T1000 (cell line): ENCODE measurements around the gene PCDHB6.
A peak's percentile ranks its signal among the peaks of the same experiment; 100 is the strongest.
"Not testable (repeated sequence)": the region's sequence is repeated elsewhere in the genome, so short reads cannot be mapped to it uniquely, and the experiment has no call there.

Source experiments
- DNase-seq: peaks from one replicate; lab custom pipeline; 2025; ENCODE audit warnings: mixed read lengths; lab: John Stamatoyannopoulos, UW

Gene PCDHB6

DNA sequence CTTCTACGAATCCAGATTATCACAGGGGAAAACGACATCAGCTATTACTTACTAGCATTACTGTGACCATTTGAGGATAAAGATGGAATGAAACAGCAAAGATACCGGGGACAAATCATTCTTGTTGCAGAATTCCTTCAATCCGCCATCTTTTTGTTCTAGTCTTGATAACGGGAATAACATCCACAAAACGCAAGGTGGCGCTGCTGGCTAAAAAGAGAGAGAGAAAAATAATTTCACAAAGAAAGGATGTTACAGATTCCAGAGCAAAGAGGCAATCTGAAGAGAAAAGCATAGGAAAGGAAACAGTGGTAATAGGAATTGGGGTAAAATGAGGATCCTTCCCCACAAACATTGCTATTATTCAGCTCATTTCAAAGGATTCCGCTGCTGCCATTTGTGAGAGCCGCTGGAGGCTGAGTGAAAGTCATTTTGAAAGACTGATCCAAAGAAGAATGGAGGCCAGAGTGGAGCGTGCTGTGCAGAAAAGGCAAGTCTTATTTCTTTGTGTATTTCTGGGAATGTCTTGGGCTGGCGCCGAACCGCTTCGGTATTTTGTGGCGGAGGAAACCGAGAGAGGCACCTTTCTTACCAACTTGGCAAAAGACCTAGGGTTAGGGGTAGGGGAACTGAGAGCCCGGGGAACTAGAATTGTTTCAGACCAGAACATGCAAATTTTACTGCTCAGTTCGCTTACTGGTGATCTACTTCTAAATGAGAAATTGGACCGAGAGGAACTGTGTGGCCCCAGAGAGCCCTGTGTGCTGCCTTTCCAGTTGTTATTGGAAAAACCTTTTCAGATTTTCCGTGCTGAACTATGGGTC is 22.7 kb downstream of the PCDHB6 start, which contains the start of gene PCDHB7:
Gene PCDHB7 (plus strand): TSS at position 264 of the 824 bp plus-strand sequence. CDS start 192 bp downstream, at position 456.
- DNase-seq = peak; percentile 16

DNA sequence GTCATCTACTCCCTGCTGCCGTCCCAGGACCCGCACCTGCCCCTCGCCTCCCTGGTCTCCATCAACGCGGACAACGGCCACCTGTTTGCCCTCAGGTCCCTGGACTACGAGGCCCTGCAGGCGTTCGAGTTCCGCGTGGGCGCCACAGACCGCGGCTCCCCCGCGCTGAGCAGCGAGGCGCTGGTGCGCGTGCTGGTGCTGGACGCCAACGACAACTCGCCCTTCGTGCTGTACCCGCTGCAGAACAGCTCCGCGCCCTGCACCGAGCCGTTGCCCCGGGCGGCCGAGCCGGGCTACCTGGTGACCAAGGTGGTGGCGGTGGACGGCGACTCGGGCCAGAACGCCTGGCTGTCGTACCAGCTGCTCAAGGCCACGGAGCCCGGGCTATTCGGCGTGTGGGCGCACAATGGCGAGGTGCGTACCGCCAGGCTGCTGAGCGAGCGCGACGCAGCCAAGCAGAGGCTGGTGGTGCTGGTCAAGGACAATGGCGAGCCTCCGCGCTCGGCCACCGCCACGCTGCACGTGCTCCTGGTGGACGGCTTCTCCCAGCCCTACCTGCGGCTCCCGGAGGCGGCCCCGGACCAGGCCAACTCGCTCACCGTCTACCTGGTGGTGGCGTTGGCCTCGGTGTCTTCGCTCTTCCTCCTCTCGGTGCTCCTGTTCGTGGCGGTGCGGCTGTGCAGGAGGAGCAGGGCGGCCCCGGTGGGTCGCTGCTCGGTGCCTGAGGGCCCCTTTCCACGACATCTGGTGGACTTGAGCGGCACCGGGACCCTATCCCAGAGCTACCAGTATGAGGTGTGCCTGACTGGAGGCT is 24.6 kb downstream of the PCDHB6 start:
- DNase-seq = not testable (repeated sequence)

DNA sequence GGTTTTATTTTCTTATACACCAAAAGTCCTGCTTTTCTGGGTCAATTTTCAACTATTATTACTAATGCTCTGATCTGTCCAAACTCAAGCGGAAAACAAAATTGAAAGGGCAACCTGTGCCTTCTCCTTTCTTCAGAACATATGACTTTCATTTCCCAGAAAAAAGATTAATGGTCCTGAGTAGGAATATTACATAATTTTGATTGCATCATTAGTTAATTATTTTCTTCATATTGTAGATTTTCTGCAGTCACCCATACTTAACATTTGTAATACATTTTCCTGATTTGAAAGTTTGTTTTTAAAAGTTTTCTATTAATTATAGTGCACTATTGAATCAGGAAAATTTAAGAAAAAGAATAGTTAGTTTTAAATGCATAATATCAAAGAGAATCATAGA is 26.1 kb downstream of the PCDHB6 start:
- no peak for DNase-seq

DNA sequence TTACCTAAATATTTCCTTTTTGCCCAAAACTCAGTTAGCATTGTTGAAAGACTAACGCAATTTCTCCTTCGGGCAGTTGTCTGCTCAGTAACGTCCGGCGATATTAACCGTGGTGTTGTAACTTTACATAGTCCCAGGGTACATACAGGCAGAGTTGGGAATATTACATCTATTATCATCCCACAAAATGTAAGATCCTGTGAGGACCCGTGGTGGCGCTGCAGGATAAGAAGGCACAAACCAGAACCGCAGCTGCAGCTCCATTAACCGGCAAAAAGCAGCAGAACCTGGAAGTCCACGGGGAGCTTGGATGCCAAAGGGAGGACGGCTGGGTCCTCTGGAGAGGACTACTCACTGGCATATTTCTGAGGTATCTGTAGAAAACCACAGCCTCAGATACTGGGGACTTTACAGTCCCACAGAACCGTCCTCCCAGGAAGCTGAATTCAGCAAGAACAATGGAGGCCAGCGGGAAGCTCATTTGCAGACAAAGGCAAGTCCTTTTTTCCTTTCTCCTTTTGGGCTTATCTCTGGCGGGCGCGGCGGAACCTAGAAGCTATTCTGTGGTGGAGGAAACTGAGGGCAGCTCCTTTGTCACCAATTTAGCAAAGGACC is 27.8 kb downstream of the PCDHB6 start, which contains the start of gene PCDHB8:
Gene PCDHB8 (plus strand): TSS at position 214 of the 615 bp plus-strand sequence. CDS start 245 bp downstream, at position 459.
- not testable (repeated sequence) for DNase-seq

DNA sequence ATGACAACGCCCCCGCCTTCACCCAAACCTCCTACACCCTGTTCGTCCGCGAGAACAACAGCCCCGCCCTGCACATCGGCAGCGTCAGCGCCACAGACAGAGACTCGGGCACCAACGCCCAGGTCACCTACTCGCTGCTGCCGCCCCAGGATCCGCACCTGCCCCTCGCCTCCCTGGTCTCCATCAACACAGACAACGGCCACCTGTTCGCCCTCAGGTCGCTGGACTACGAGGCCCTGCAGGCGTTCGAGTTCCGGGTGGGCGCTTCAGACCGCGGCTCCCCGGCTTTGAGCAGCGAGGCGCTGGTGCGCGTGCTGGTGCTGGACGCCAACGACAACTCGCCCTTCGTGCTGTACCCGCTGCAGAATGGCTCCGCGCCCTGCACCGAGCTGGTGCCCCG is 29.5 kb downstream of the PCDHB6 start:
- DNase-seq = not testable (repeated sequence)

DNA sequence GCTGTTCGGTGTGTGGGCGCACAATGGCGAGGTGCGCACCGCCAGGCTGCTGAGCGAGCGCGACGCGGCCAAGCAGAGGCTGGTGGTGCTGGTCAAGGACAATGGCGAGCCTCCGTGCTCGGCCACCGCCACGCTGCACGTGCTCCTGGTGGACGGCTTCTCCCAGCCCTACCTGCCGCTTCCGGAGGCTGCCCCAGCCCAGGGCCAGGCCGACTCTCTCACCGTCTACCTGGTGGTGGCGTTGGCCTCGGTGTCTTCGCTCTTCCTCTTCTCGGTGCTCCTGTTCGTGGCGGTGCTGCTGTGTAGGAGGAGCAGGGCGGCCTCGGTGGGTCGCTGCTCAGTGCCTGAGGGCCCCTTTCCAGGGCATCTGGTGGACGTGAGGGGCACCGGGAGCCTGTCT is 30.0 kb downstream of the PCDHB6 start:
- not testable (repeated sequence) for DNase-seq

DNA sequence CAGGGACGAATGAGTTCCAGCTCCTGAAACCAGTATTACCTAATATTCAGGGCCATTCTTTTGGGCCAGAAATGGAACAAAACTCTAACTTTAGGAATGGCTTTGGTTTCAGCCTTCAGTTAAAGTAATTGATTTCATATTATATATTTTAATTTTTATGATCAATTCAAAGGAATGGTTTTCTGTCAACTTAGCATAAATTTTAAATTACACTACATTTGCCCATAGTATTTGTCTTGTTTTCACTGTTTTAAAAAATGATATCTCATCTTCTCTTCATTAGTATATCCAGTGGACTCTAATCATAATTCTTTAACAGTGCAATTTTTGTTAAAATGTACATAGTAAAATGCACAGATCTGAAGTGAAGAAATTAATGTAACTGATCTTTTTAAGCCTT is 30.5 kb downstream of the PCDHB6 start:
- no peak for DNase-seq

DNA sequence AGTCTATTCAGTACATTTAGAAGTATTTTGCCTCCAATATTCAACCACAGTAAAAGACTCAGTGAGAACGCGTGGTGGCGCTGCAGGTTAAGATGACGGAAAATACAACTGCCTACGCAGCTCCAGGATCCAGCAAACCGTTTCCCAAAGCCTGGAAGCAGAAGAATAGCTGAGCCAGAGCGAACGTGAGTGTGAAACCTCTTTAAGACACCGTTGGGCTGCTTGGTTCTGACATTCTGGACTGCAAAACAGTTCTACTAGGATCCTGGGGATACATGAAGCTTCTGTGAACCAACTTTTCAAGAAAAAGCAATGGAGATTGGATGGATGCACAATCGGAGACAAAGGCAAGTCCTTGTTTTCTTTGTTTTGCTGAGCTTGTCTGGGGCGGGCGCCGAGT is 32.4 kb downstream of the PCDHB6 start, which contains the start of gene PCDHB16:
Gene PCDHB16 (plus strand): TSS at position 140 of the 400 bp plus-strand sequence. CDS start 173 bp downstream, at position 313.
- peak; percentile 70 for DNase-seq

DNA sequence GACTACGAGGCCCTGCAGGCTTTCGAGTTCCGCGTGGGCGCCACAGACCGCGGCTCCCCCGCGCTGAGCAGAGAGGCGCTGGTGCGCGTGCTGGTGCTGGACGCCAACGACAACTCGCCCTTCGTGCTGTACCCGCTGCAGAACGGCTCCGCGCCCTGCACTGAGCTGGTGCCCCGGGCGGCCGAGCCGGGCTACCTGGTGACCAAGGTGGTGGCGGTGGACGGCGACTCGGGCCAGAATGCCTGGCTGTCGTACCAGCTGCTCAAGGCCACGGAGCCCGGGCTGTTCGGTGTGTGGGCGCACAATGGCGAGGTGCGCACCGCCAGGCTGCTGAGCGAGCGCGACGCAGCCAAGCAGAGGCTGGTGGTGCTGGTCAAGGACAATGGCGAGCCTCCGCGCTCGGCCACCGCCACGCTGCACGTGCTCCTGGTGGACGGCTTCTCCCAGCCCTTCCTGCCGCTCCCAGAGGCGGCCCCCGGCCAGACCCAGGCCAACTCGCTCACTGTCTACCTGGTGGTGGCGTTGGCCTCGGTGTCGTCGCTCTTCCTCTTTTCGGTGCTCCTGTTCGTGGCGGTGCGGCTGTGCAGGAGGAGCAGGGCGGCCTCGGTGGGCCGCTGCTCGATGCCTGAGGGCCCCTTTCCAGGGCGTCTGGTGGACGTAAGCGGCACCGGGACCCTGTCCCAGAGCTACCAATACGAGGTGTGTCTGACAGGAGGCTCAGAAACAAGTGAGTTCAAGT is 34.4 kb downstream of the PCDHB6 start:
- not testable (repeated sequence) for DNase-seq

DNA sequence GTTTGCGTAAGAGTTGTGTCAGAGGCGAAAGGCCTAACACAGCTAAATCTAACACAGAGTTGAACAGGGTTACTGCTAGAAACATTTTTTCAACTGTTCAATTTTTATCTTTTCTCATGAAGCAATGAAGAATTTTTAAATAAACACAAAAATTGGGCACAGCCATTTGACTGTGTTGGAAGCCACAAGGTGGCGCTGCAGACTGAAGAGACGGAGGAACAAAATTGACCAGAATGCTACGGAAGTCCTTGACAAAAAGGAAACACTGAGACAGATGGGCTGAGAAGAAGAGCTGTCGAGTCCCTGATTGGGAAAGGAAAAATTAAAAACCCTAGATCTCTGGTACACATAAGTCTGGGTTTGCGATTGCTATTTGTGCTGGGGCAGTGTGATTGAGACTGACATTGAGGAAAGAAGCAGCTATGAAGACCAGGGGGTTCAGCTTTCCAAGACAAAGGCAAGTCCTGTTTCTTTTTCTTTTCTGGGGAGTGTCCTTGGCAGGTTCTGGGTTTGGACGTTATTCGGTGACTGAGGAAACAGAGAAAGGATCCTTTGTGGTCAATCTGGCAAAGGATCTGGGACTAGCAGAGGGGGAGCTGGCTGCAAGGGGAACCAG is 37.1 kb downstream of the PCDHB6 start, which contains the start of gene PCDHB9:
Gene PCDHB9 (plus strand): TSS at position 265 of the 616 bp plus-strand sequence. CDS start 158 bp downstream, at position 423.
- no peak for DNase-seq

DNA sequence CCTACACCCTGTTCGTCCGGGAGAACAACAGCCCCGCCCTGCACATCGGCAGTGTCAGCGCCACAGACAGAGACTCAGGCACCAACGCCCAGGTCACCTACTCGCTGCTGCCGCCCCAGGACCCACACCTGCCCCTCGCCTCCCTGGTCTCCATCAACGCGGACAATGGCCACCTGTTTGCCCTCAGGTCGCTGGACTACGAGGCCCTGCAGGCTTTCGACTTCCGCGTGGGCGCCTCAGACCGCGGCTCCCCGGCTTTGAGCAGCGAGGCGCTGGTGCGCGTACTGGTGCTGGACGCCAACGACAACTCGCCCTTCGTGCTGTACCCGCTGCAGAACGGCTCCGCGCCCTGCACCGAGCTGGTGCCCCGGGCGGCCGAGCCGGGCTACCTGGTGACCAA is 38.8 kb downstream of the PCDHB6 start:
- DNase-seq = not testable (repeated sequence)

DNA sequence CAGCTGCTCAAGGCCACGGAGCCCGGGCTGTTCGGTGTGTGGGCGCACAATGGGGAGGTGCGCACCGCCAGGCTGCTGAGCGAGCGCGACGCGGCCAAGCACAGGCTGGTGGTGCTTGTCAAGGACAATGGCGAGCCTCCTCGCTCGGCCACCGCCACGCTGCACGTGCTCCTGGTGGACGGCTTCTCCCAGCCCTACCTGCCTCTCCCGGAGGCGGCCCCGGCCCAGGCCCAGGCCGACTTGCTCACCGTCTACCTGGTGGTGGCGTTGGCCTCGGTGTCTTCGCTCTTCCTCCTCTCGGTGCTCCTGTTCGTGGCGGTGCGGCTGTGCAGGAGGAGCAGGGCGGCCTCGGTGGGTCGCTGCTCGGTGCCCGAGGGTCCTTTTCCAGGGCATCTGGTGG is 39.3 kb downstream of the PCDHB6 start:
- not testable (repeated sequence) for DNase-seq

DNA sequence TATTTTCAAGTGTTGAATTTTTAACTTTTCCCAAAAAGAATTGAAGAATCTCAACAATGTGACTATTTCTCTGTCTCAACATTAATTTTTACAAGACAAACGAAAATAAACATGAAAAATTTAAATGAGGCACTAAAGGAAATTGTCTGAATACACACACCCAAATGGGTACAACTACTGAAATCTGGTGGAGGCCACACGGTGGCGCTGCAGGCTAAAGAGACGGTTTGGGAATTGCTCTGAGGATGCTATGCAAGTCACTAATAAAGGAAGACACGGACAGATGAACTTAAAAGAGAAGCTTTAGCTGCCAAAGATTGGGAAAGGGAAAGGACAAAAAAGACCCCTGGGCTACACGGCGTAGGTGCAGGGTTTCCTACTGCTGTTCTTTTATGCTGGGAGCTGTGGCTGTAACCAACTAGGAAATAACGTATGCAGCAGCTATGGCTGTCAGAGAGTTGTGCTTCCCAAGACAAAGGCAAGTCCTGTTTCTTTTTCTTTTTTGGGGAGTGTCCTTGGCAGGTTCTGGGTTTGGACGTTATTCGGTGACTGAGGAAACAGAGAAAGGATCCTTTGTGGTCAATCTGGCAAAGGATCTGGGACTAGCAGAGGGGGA is 42.4 kb downstream of the PCDHB6 start, which contains the start of gene PCDHB10:
Gene PCDHB10 (plus strand): TSS at position 244 of the 616 bp plus-strand sequence. CDS start 200 bp downstream, at position 444.
- DNase-seq = no peak

DNA sequence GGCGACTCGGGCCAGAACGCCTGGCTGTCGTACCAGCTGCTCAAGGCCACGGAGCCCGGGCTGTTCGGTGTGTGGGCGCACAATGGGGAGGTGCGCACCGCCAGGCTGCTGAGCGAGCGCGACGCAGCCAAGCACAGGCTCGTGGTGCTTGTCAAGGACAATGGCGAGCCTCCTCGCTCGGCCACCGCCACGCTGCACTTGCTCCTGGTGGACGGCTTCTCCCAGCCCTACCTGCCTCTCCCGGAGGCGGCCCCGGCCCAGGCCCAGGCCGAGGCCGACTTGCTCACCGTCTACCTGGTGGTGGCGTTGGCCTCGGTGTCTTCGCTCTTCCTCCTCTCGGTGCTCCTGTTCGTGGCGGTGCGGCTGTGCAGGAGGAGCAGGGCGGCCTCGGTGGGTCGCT is 44.5 kb downstream of the PCDHB6 start:
- DNase-seq = not testable (repeated sequence)

DNA sequence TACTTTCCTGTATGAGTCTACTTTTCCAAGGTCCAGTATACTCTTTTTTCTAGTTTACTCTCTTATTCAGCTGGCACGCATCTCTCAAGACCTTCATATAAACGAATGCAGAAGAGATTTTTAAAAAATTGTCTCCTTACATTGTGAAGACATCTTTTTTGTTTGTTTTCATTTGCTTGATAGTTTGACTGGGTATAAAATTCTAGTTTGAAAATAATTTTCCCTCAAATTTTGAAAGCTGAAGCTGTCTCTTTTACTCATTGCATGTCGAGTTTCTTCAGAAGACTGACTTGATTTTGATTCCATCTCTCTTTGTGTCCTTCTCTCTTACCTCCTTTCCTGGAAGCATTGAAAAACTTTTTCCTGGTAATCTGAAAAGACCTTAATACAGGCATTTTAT is 46.5 kb downstream of the PCDHB6 start:
- no peak for DNase-seq

DNA sequence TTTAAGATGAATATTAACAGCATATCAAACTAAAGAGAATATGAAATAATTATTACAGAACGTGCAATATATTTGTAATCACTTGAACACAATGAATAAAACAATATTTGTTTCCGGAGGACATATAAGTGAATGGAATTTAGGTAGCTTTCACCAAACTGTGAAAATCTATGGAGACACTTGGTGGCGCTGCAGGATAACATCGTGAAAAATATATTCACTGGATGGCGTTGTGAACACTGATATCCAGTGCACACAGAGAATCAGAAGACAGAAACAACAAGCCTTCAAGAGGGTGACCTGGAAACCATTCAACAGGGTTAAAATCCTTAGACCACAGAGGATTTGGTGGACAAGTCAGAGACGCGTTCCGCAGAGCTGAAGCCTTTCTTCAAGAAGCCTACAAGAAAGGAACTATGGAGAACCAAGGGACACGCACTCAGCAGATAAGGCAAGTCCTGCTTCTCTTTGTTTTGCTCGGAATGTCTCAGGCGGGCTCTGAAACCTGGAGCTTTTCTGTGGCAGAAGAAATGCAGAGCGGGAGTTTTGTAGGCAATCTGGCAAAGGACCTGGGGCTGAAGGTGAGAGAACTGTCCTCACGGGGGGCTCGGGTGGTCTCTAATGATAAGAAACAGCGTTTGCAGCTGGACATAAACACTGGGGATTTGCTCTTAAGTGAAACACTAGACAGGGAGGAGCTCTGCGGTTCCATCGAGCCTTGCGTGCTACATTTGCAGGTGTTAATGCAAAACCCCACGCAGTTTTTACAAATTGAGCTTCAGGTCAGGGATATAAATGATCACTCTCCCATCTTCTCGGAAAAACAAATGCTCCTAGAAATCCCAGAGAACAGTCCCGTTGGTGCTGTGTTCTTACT is 49.7 kb downstream of the PCDHB6 start, which contains the start of gene PCDHB11:
Gene PCDHB11 (plus strand): TSS at position 269 of the 877 bp plus-strand sequence. CDS start 148 bp downstream, at position 417.
- DNase-seq = no peak

DNA sequence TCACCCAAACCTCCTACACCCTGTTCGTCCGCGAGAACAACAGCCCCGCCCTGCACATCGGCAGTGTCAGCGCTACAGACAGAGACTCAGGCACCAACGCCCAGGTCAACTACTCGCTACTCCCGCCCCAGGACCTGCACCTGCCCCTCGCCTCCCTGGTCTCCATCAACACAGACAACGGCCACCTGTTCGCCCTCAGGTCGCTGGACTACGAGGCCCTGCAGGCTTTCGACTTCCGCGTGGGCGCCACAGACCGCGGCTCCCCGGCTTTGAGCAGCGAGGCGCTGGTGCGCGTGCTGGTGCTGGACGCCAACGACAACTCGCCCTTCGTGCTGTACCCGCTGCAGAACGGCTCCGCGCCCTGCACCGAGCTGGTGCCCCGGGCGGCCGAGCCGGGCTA is 51.3 kb downstream of the PCDHB6 start:
- not testable (repeated sequence) for DNase-seq

DNA sequence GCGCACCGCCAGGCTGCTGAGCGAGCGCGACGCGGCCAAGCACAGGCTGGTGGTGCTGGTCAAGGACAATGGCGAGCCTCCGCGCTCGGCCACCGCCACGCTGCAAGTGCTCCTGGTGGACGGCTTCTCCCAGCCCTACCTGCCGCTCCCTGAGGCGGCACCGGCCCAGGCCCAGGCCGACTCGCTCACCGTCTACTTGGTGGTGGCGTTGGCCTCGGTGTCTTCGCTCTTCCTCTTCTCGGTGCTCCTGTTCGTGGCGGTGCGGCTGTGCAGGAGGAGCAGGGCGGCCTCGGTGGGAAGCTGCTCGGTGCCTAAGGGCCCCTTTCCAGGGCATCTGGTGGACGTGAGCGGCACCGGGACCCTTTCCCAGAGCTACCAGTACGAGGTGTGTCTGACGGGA is 51.8 kb downstream of the PCDHB6 start:
- DNase-seq = not testable (repeated sequence)
